Heart left ventricle (tissue), 16 donors: ENCODE data around the gene SLC7A10. TPM values are rescaled to one million over a fixed set of nuclear protein-coding genes. Genes with fewer than 3 reads are reported as not detected.

Experiments used
- ATAC-seq, 4 donors: fragments of 200-7000 bp; cut with Tn5 transposase; one replicate each; pipeline ENCODE4 v1.9.1; 2020 to 2022; ENCODE audit warnings: moderate library complexity in 4 of 4, mild to moderate bottlenecking in 3 of 4, moderate number of reproducible peaks in 1 of 4
- DNase-seq, 5 donors: peaks; one replicate each; pipeline ENCODE4 v3.0.0-alpha.2; 2020
- H3K27ac ChIP-seq, 12 donors: fragments of 200-600 bp; sonication (generic) in 4 of 12; one replicate each; pipeline versions ENCODE4 v1.5.0 to v1.8.0; 2016 to 2022; ENCODE audit warnings: mild to moderate bottlenecking in 2 of 12
- H3K27me3 ChIP-seq, 9 donors: fragments of 200-600 bp; sonication (generic) in 2 of 9; one replicate each; pipeline versions ENCODE4 v1.5.1 to v1.8.0; 2016 to 2022; ENCODE audit warnings: mild to moderate bottlenecking in 3 of 9
- H3K36me3 ChIP-seq, 9 donors: fragments of 200-600 bp; sonication (generic) in 2 of 9; one replicate each; pipeline versions ENCODE4 v1.5.0 to v1.8.0; 2018 to 2022; ENCODE audit warnings: mild to moderate bottlenecking in 2 of 9
- H3K4me1 ChIP-seq, 12 donors: fragments of 200-600 bp; sonication (generic) in 4 of 12; one replicate each; pipeline versions ENCODE4 v1.5.0 to v1.8.0; 2016 to 2022; ENCODE audit warnings: mild to moderate bottlenecking in 3 of 12
- H3K4me3 ChIP-seq, 12 donors: fragments of 200-600 bp; sonication (generic) in 4 of 12; one replicate each; pipeline versions ENCODE4 v1.5.0 to v1.8.0; 2017 to 2022; ENCODE audit warnings: mild to moderate bottlenecking in 9 of 12, moderate library complexity in 4 of 12
- H3K9me3 ChIP-seq, 12 donors: fragments of 200-600 bp; sonication (generic) in 4 of 12; one replicate each; pipeline versions ENCODE4 v1.5.0 to v1.8.0; 2016 to 2022; ENCODE audit warnings: mild to moderate bottlenecking in 1 of 12
- POLR2A ChIP-seq, 2 donors: fragments of 450-650 bp; IDR thresholded peaks; one replicate each; pipeline ENCODE4 v1.6.1; 2017; ENCODE audit warnings: antibody characterized with exemption in 2 of 2, mild to moderate bottlenecking in 2 of 2, moderate library complexity in 2 of 2
- WGBS, 4 donors: extraction: QIAGEN DNeasy Blood & Tissue Kit in 2 of 4; methylation state at CpG; one replicate each; pipeline versions ENCODE4 v1.1.5 to v1.1.7; 2013 to 2018; 5-methylcytosine and 5-hydroxymethylcytosine counted together
- intact Hi-C, 10 donors: fragments of 100-400 bp; cut with DNase I; formaldehyde crosslinking; loops; one replicate each; pipeline versions ENCODE4 v1.11.1 to v1.14.2; 2022
- polyA plus RNA-seq, 2 donors: library from polyadenylated mRNA; stranded (reverse); fragments of 200-250 nt; gene quantifications; one replicate each; pipeline ENCODE4 v1.2.3, GENCODE V29; 2013
- total RNA-seq, 9 donors: library from RNA; depleted of rRNA in 2 of 9; stranded (reverse); fragments of >200 nt in 2 of 9; fragmentation: NEBNext Ultra II Directional in 3 of 9; extraction: Animal tissue kit (Norgen Biotek cat#: 25700) in 3 of 9; gene quantifications; one replicate each; pipeline versions ENCODE4 v1.1.0 to v1.2.4, GENCODE V29; 2016 to 2023
- TF ChIP-seq, protein P1 (sequence below), 12 donors: fragments of 200-600 bp; sonication (generic) in 4 of 12; IDR thresholded peaks; one replicate each; pipeline versions ENCODE4 v1.5.0 to v1.8.0; 2018 to 2022; ENCODE audit warnings: antibody characterized with exemption in 12 of 12, mild to moderate bottlenecking in 5 of 12
- donor health status: ischemic (EF 13 %, LVEDD 7.1; RV severe dilation, severe dysfunction).
- donor health status: healthy with polysubstance abuse.
- donor health status: DM: no; HTN: yes; CAD: no.
- donor health status: DM: no; HTN: no; CAD: no.
- donor health status: ischemic (EF 25% LVEDD 6.9; RV normal size, moderate dysfunction).
- donor health status: ischemic (EF 25% LVEDD 5.7; RV mildly dilated, moderate dysfunction).
- donor health status: healthy.
- donor health status: DM: yes; HTN: yes; CAD: no.
- donor health status: ischemic (EF 35%, LVEDD 5.7; RV mildly dilated, moderate dysfunction).
- donor health status: nonischemic (EF 11% LVEDD 7.7; RV severe dilation, severe dysfunction).
- donor health status: DM: yes; HTN: yes; CAD: no.
- donor health status: PGD.
- donor health status: ischemic (EF 29% LVEDD 5.4; RV normal size, mild dysfunction).
- donor health status: nonischemic (EF 23%, LVEDD 6.1; RV moderate dilation, normal function).

The SLC7A10 gene
- total and polyA plus RNA-seq, 11 donors = 0.11 to 2.3 (median 0.34) TPM; not detected in 5

- DNase-seq (peak in 1 of 5 donors; percentile 22), ATAC-seq (no peak)
- Histone ChIP-seq H3K36me3 (no peaks in the 10 kb centered on the region), H3K4me3 (no peak overlapping the region), H3K9me3 (peaks cover 0 to 3% (median 0%) of the 10 kb centered on the region in 12 donors), H3K4me1 (peaks cover 0 to 6% (median 0%) of the 10 kb centered on the region in 12 donors), H3K27ac (no peak overlapping the region), H3K27me3 (peaks cover 0 to 39% (median 8%) of the 10 kb centered on the region in 9 donors)
- WGBS, 4 donors = 83 to 92% (median 88%) methylated on average over 3 to 4 of the region's 4 CpGs
- intact Hi-C loops = no loop called here
- no peak for TF ChIP-seq POLR2A (IDR thresholded peaks at IDR 0.05)
- TF ChIP-seq, protein P1, sequence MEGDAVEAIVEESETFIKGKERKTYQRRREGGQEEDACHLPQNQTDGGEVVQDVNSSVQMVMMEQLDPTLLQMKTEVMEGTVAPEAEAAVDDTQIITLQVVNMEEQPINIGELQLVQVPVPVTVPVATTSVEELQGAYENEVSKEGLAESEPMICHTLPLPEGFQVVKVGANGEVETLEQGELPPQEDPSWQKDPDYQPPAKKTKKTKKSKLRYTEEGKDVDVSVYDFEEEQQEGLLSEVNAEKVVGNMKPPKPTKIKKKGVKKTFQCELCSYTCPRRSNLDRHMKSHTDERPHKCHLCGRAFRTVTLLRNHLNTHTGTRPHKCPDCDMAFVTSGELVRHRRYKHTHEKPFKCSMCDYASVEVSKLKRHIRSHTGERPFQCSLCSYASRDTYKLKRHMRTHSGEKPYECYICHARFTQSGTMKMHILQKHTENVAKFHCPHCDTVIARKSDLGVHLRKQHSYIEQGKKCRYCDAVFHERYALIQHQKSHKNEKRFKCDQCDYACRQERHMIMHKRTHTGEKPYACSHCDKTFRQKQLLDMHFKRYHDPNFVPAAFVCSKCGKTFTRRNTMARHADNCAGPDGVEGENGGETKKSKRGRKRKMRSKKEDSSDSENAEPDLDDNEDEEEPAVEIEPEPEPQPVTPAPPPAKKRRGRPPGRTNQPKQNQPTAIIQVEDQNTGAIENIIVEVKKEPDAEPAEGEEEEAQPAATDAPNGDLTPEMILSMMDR (IDR thresholded peaks at IDR 0.05) = no peak
Observed at GRCh38 chr19:33252418-33252962, 26.8 kb upstream of the SLC7A10 start.

DNA sequence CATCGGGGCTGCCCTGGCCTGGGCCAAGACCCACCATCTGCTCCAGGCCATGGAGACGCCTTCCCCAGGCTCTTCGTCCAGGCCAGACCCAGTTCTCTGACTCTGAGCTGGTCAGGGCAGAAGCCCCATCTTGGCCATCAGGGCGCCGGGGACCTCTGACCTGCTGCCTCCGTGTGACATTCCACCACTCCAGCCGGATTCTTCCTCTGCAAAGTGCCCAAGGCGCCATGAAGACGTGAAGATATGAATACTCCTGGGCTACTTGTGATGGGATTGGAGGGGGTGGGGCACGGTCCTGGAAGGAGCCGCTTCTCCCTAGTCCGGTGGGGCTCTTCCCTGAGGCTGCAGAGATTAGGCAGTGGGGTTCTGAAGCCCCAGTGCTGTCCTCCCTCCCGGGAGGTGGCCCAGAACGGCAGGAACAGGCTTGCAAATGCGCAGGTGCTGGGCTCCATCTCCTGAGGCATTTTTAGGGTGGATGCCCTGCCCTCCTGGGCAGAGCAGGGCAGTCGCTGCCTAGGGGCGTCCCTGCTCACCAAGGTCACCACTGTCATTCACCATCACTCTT is 26.0 kb upstream of the SLC7A10 start:
- no peak overlapping the region for H3K27ac ChIP-seq
- 61 to 67% (median 63%) methylated on average over 17 of the region's 17 CpGs for WGBS, 4 donors
- no peak for ATAC-seq
- H3K9me3 ChIP-seq = no peaks in the 10 kb centered on the region
- TF ChIP-seq, protein P1 (IDR thresholded peaks at IDR 0.05) = no peak
- TF ChIP-seq POLR2A (IDR thresholded peaks at IDR 0.05) = no peak
- H3K4me1 ChIP-seq = peaks cover 0 to 6% (median 0%) of the 10 kb centered on the region in 12 donors
- peak in 2 of 5 donors; percentile 8 to 32 for DNase-seq
- no peak overlapping the region for H3K4me3 ChIP-seq
- intact Hi-C loops = no loop called here
- H3K27me3 ChIP-seq = peaks cover 0 to 39% (median 8%) of the 10 kb centered on the region in 9 donors
- no peaks in the 10 kb centered on the region for H3K36me3 ChIP-seq

DNA sequence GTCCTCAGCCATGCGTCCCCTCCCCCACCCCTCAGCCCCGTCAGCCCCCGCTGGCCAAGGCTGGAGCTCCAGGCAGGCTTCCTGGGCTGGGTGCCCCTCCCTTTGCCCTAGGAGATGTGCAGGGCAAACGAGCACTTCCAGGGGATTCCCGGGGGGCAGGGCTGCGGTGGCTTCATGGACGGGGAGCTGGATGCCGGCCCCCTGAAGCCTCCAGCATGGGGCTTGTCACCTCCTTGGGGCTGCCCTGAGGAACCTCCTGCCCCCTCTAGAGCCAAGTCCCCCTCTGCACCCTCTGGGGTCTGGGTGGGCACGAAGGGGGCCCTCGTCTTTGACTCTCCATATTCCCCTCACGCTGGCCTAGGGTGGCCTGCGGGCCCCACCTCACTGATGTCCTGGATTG is 25.4 kb upstream of the SLC7A10 start:
- TF ChIP-seq, protein P1 (IDR thresholded peaks at IDR 0.05) = no peak
- no peak for TF ChIP-seq POLR2A (IDR thresholded peaks at IDR 0.05)

GRCh38 chr19:33250500-33250899 is 24.9 kb upstream of the SLC7A10 start:
- Histone ChIP-seq H3K9me3 (peaks cover 0 to 8% (median 5%) of the 10 kb centered on the region in 12 donors), H3K4me3 (no peak overlapping the region), H3K36me3 (no peaks in the 10 kb centered on the region), H3K27ac (no peak overlapping the region), H3K27me3 (peaks cover 0 to 39% (median 8%) of the 10 kb centered on the region in 9 donors), H3K4me1 (peaks cover 0 to 6% (median 0%) of the 10 kb centered on the region in 12 donors)
- 93 to 100% (median 95%) methylated on average over 1 of the region's 1 CpG for WGBS, 4 donors
- DNase-seq = peak in 1 of 5 donors; percentile 2
- no peak for TF ChIP-seq POLR2A (IDR thresholded peaks at IDR 0.05)
- TF ChIP-seq, protein P1 (IDR thresholded peaks at IDR 0.05) = no peak
- no peak for ATAC-seq
- intact Hi-C loops = no loop called here

More for the DNA sequence above, 25.4 kb upstream of the SLC7A10 start:
- ATAC-seq = no peak
- WGBS, 4 donors = 41 to 58% (median 54%) methylated on average over 8 to 12 of the region's 12 CpGs
- DNase-seq = peak in 2 of 5 donors; percentile 7 to 58
- H3K27ac ChIP-seq = no peak overlapping the region
- peaks cover 0 to 39% (median 8%) of the 10 kb centered on the region in 9 donors for H3K27me3 ChIP-seq
- H3K4me1 ChIP-seq = peaks cover 0 to 6% (median 0%) of the 10 kb centered on the region in 12 donors
- intact Hi-C loops = no loop called here
- peaks cover 0 to 2% (median under 1%) of the 10 kb centered on the region in 12 donors for H3K9me3 ChIP-seq
- no peaks in the 10 kb centered on the region for H3K36me3 ChIP-seq
- H3K4me3 ChIP-seq = no peak overlapping the region
